Aorta (tissue), 5 donors: Measurements from ENCODE around the gene MSI1. TPM values are rescaled to one million over a fixed set of nuclear protein-coding genes. Genes with fewer than 3 reads are reported as not detected.

Experiments
- ATAC-seq: fragments of 200-7000 bp; cut with Tn5 transposase; one replicate; pipeline ENCODE4 v1.9.1; 2022; ENCODE audit warnings: moderate library complexity; ENCODE audit not compliant: low FRiP score
- DNase-seq, 2 donors: peaks; one replicate each; pipeline ENCODE4 v3.0.0-alpha.2; 2020
- H3K27ac ChIP-seq, 2 donors: one replicate each; pipeline ENCODE4 v1.5.1; 2013; ENCODE audit warnings: low read length in 2 of 2, mild to moderate bottlenecking in 2 of 2, moderate library complexity in 2 of 2, control low read depth in 1 of 2, inconsistent platforms in 1 of 2, low read depth in 1 of 2
- H3K27me3 ChIP-seq, 2 donors: one replicate each; pipeline ENCODE4 v1.6.1; 2013; ENCODE audit warnings: control low read depth in 1 of 2, low read length in 1 of 2, mild to moderate bottlenecking in 1 of 2, moderate library complexity in 1 of 2; ENCODE audit not compliant: insufficient read depth in 2 of 2, control insufficient read depth in 1 of 2
- H3K36me3 ChIP-seq, 2 donors: one replicate each; pipeline ENCODE4 v1.6.1; 2013; ENCODE audit warnings: control low read depth in 1 of 2, low read length in 1 of 2, mild to moderate bottlenecking in 1 of 2; ENCODE audit not compliant: insufficient read depth in 2 of 2, control insufficient read depth in 1 of 2
- H3K4me1 ChIP-seq, 2 donors: one replicate each; pipeline ENCODE4 v1.6.1; 2013; ENCODE audit warnings: low read length in 2 of 2, control low read depth in 1 of 2, mild to moderate bottlenecking in 1 of 2, moderate library complexity in 1 of 2; ENCODE audit not compliant: insufficient read depth in 2 of 2, control insufficient read depth in 1 of 2
- H3K4me3 ChIP-seq, 2 donors: one replicate each; pipeline ENCODE4 v1.5.1; 2013; ENCODE audit warnings: low read length in 2 of 2, control low read depth in 1 of 2, mild to moderate bottlenecking in 1 of 2
- H3K9me3 ChIP-seq: one replicate; pipeline ENCODE4 v1.6.1; 2013; ENCODE audit warnings: mild to moderate bottlenecking, low read length; ENCODE audit not compliant: control insufficient read depth
- WGBS, 2 donors: extraction: QIAGEN DNeasy Blood & Tissue Kit; methylation state at CpG; one replicate each; pipeline ENCODE4 v1.1.7; 2013; 5-methylcytosine and 5-hydroxymethylcytosine counted together
- intact Hi-C, 2 donors: fragments of 100-400 bp; cut with DNase I; formaldehyde crosslinking; loops; one replicate each; pipeline versions ENCODE4 v1.14.2 to v1.15.0; 2022
- polyA plus RNA-seq, 2 donors: library from polyadenylated mRNA; stranded (reverse); fragments of 200-250 nt; gene quantifications; one replicate each; pipeline ENCODE4 v1.2.3, GENCODE V29; 2013
- total RNA-seq, 2 donors: library from RNA; stranded (reverse); fragmentation: NEBNext Ultra II Directional; extraction: Animal tissue kit (Norgen Biotek cat#: 25700); gene quantifications; one replicate each; pipeline ENCODE4 v1.2.1, GENCODE V29; 2021
- donor health status: healthy with polysubstance abuse.
- donor health status: Bipolar disorder and iron deficiency.
- donor health status: DM: no; HTN: no; CAD: no.
- donor health status: DM: no; HTN: no; CAD: no.
- donor health status: DM: yes; HTN: yes; CAD: no.

Gene MSI1
- total and polyA plus RNA-seq, 4 donors: 0.32 to 1.3 (median 0.75) TPM; not detected in 1

GRCh38 chr12:120369603-120370342 lies 809 bp upstream of the MSI1 start:
- H3K36me3 ChIP-seq: no peaks in the 10 kb centered on the region
- no peaks in the 10 kb centered on the region for H3K4me1 ChIP-seq
- intact Hi-C loops: no loop called here
- DNase-seq (no peak), ATAC-seq (no peak)
- peak overlapping the region; percentile 56 to 75 for H3K4me3 ChIP-seq
- H3K27me3 ChIP-seq: no peaks in the 10 kb centered on the region
- no peaks in the 10 kb centered on the region for H3K9me3 ChIP-seq
- 2% methylated on average over 22 to 26 of the region's 26 CpGs for WGBS, 2 donors
- no peak overlapping the region for H3K27ac ChIP-seq

DNA sequence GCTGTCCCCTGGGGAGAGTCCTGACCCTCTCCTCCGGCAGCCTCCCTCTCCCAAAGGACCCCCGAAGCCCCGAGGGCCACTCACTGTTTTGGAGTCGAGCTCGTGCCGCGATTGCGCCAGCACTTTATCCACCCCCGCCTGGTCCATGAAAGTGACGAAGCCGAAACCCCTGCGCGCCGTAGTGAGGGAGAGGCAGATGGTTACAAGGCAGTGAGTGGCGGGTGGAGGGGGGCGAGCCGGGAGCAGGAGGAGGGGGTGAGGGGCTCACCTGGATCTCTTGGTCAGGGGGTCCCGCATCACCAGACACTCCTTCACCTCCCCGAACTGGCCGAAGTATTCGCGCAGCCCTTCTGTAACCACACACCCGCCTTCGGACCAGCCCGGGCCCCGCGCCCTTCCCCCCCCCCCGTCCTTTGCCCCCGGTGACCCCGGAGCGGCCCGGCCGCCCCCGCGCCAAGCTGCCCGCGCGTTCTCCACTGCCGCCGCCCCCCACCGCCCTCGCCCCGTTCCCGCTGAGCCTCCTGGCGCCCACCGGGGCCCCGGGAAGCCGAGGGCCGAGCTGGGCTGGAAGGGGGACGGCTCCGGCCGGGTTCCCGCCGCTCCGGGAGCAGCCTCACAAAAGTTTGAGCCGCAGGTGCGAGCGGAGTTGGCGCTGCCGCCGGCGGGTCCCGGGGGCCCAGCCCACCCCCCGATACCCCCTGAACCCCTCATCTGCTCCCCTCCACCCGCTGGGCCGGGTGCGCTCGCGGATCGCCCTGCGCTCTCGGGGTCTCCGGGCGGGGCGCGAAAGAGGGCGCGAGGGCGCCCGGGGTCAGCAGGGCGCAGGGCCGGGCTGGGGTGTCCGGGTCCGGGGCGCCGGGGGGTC lies 808 bp downstream of the MSI1 start:
- H3K27ac ChIP-seq: no peak overlapping the region
- H3K36me3 ChIP-seq: no peaks in the 10 kb centered on the region
- intact Hi-C loops: no loop called here
- no peaks in the 10 kb centered on the region for H3K27me3 ChIP-seq
- no peaks in the 10 kb centered on the region for H3K9me3 ChIP-seq
- H3K4me3 ChIP-seq: peak overlapping the region; percentile 56 to 75
- ATAC-seq: no peak
- H3K4me1 ChIP-seq: no peaks in the 10 kb centered on the region
- WGBS, 2 donors: 4 to 11% methylated on average over 46 to 86 of the region's 86 CpGs
- DNase-seq: no peak

GRCh38 chr12:120367233-120367923 lies 1.6 kb downstream of the MSI1 start:
- 73 to 79% methylated on average over 10 of the region's 10 CpGs for WGBS, 2 donors
- no peak overlapping the region for H3K4me3 ChIP-seq
- no peaks in the 10 kb centered on the region for H3K4me1 ChIP-seq
- H3K9me3 ChIP-seq: no peaks in the 10 kb centered on the region
- no peak for DNase-seq
- ATAC-seq: no peak
- intact Hi-C loops: no loop called here
- no peak overlapping the region for H3K27ac ChIP-seq
- no peaks in the 10 kb centered on the region for H3K36me3 ChIP-seq
- no peaks in the 10 kb centered on the region for H3K27me3 ChIP-seq

DNA sequence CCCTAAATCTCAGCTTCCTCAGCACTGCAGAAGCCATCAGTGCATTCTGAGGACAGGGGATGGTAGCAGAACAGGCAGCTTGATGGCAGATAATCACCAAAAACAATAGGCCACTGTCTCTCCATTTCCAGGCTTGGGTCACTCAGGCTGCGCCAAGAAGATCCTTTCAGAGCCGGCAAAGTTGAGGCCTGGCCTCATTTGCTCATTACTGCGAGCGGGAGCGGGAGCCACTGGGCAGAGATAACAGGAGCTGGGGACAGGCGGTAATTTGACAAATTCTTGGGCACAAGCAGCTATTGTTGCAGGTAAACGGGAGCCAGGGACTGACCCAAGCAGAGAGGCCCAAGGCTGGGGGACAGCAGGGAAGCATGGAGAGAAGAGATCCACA lies 2.1 kb downstream of the MSI1 start:
- WGBS, 2 donors: 88 to 89% methylated on average over 7 of the region's 7 CpGs
- no peaks in the 10 kb centered on the region for H3K27me3 ChIP-seq
- no peaks in the 10 kb centered on the region for H3K36me3 ChIP-seq
- DNase-seq (no peak), ATAC-seq (no peak)
- H3K9me3 ChIP-seq: no peaks in the 10 kb centered on the region
- intact Hi-C loops: no loop called here
- H3K4me1 ChIP-seq: no peaks in the 10 kb centered on the region
- no peak overlapping the region for H3K4me3 ChIP-seq
- H3K27ac ChIP-seq: no peak overlapping the region

DNA sequence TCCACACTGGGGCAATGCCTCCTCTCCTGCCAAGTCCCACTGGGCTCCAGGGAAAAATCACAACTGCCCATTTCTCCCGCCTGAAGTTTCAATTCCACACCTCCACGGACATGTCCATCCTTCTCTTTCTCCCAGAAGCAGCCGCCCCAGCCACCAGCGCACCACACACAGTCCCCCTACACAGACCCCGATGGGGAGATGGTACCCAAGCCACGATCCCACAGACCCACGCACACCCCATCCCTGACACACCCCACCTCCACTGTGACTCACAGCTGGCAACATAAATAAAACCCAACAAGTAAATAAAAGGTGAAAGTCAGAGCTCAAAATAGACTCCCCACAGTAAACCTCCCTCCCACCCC lies 2.6 kb downstream of the MSI1 start:
- Histone ChIP-seq H3K27ac (no peak overlapping the region), H3K27me3 (no peaks in the 10 kb centered on the region), H3K4me1 (no peaks in the 10 kb centered on the region), H3K4me3 (no peak overlapping the region), H3K36me3 (no peaks in the 10 kb centered on the region), H3K9me3 (no peaks in the 10 kb centered on the region)
- 70 to 76% methylated on average over 7 of the region's 7 CpGs for WGBS, 2 donors
- DNase-seq (no peak), ATAC-seq (no peak)
- intact Hi-C loops: no loop called here

DNA sequence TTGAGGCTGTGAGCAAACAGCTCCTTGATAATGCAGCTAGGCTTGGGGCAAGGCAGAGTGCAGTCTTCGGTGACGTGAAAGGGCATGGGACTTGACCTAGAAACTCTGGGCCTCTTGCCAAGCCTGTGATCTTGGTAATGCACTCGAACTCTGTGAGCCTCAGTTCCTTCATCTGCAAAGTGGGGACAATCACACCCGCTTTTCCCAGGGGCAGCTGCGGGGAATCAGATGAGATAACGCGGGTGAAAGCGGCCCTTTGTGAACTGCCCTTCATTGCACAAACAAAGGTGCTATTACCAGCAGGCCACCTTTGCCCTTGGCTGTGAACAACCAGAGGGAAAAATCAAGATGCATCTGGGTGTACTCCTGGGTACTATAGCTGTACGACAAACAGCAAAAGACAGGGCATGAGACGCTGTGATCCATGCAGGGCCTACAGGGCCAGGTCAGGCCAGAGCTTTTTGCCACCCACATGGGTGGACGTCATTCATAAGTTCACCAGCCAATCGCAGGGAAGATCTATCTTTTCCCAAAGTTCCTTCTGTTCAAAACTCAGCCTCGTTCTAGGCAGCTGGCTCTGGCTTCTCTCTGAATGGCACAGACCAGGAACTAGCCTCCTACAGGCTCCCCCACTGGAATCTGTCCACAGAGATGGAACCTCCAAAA lies 3.2 kb downstream of the MSI1 start:
- Histone ChIP-seq H3K27me3 (no peaks in the 10 kb centered on the region), H3K4me3 (no peak overlapping the region), H3K27ac (no peak overlapping the region), H3K36me3 (no peaks in the 10 kb centered on the region), H3K4me1 (no peaks in the 10 kb centered on the region), H3K9me3 (no peaks in the 10 kb centered on the region)
- ATAC-seq (no peak), DNase-seq (no peak)
- intact Hi-C loops: no loop called here
- 66 to 67% methylated on average over 13 of the region's 13 CpGs for WGBS, 2 donors

- no peak for DNase-seq
- intact Hi-C loops: no loop called here
- no peak overlapping the region for H3K27ac ChIP-seq
- 83 to 85% methylated on average over 6 of the region's 6 CpGs for WGBS, 2 donors
- H3K4me3 ChIP-seq: no peak overlapping the region
- no peaks in the 10 kb centered on the region for H3K27me3 ChIP-seq
- H3K9me3 ChIP-seq: no peaks in the 10 kb centered on the region
- no peak for ATAC-seq
- H3K4me1 ChIP-seq: no peaks in the 10 kb centered on the region
- no peaks in the 10 kb centered on the region for H3K36me3 ChIP-seq
These were observed 4.5 kb downstream of the MSI1 start for GRCh38 chr12:120364487-120364886.

GRCh38 chr12:120363274-120363855 lies 5.6 kb downstream of the MSI1 start:
- no peak overlapping the region for H3K4me3 ChIP-seq
- no peaks in the 10 kb centered on the region for H3K4me1 ChIP-seq
- ATAC-seq (no peak), DNase-seq (no peak)
- no peaks in the 10 kb centered on the region for H3K9me3 ChIP-seq
- H3K27ac ChIP-seq: no peak overlapping the region
- H3K27me3 ChIP-seq: no peaks in the 10 kb centered on the region
- WGBS, 2 donors: 80 to 84% methylated on average over 9 of the region's 9 CpGs
- no peaks in the 10 kb centered on the region for H3K36me3 ChIP-seq
- intact Hi-C loops: no loop called here
